Liver (tissue), 9 donors: ENCODE results near the gene NODAL. TPM values are rescaled to one million over a fixed set of nuclear protein-coding genes. Genes with fewer than 3 reads are reported as not detected.

ENCODE experiments used
- DNase-seq: peaks from one replicate; pipeline ENCODE4 v3.0.0-alpha.2; 2017; ENCODE audit warnings: low spot score
- H3K27ac ChIP-seq, 2 donors: one replicate each; pipeline ENCODE4 v1.7.0; 2013; ENCODE audit warnings: inconsistent platforms in 2 of 2, low read length in 2 of 2, control low read depth in 1 of 2, low read depth in 1 of 2, mild to moderate bottlenecking in 1 of 2
- H3K27me3 ChIP-seq, 4 donors: one replicate each; pipeline versions ENCODE4 v1.6.1 to v1.7.0; 2013; ENCODE audit warnings: low read length in 3 of 4, inconsistent platforms in 1 of 4, mild to moderate bottlenecking in 1 of 4, moderate library complexity in 1 of 4; ENCODE audit not compliant: control insufficient read depth in 4 of 4, insufficient read depth in 4 of 4
- H3K36me3 ChIP-seq, 4 donors: one replicate each; pipeline versions ENCODE4 v1.6.1 to v1.7.0; 2013; ENCODE audit warnings: low read length in 3 of 4, mild to moderate bottlenecking in 3 of 4, low read depth in 1 of 4, moderate library complexity in 1 of 4; ENCODE audit not compliant: control insufficient read depth in 4 of 4, insufficient read depth in 3 of 4
- H3K4me1 ChIP-seq, 4 donors: one replicate each; pipeline versions ENCODE4 v1.6.1 to v1.7.0; 2013; ENCODE audit warnings: low read length in 3 of 4, mild to moderate bottlenecking in 3 of 4, moderate library complexity in 1 of 4; ENCODE audit not compliant: control insufficient read depth in 4 of 4, insufficient read depth in 4 of 4
- H3K4me3 ChIP-seq, 3 donors: one replicate each; pipeline versions ENCODE4 v1.6.1 to v1.7.0; 2013; ENCODE audit warnings: low read length in 3 of 3, control low read depth in 1 of 3, low read depth in 1 of 3, mild to moderate bottlenecking in 1 of 3
- H3K9ac ChIP-seq, 2 donors: one replicate each; pipeline ENCODE4 v1.7.0; 2013; ENCODE audit warnings: low read length in 2 of 2, mild to moderate bottlenecking in 2 of 2, moderate library complexity in 2 of 2, control low read depth in 1 of 2, low read depth in 1 of 2
- H3K9me3 ChIP-seq, 4 donors: one replicate each; pipeline versions ENCODE4 v1.6.1 to v1.7.0; 2013; ENCODE audit warnings: low read length in 3 of 4; ENCODE audit not compliant: control insufficient read depth in 4 of 4
- EGR1 ChIP-seq, 2 donors: IDR thresholded peaks; 2 replicates each; pipeline ENCODE4 v1.6.1; 2016 to 2018; ENCODE audit warnings: antibody characterized with exemption in 2 of 2, low read depth in 2 of 2
- FOXA1 ChIP-seq: IDR thresholded peaks from 2 replicates; pipeline ENCODE4 v1.6.1; 2016; ENCODE audit warnings: antibody characterized with exemption
- FOXA2 ChIP-seq: IDR thresholded peaks from 2 replicates; pipeline ENCODE4 v1.6.1; 2016; ENCODE audit warnings: antibody characterized with exemption
- GABPA ChIP-seq, 2 donors: IDR thresholded peaks in 1 of 2; conservative IDR thresholded peaks in 1 of 2; 2 replicates each; pipeline ENCODE4 v1.6.1; 2016; ENCODE audit warnings: antibody characterized with exemption in 2 of 2, mild to moderate bottlenecking in 1 of 2, moderate library complexity in 1 of 2
- HNF4A ChIP-seq, 2 donors: conservative IDR thresholded peaks; 2 replicates each; pipeline ENCODE4 v1.6.1; 2016; ENCODE audit warnings: antibody characterized with exemption in 2 of 2, mild to moderate bottlenecking in 2 of 2
- HNF4G ChIP-seq: IDR thresholded peaks from 2 replicates; pipeline ENCODE4 v1.6.1; 2016; ENCODE audit warnings: antibody characterized with exemption
- JUND ChIP-seq, 2 donors: IDR thresholded peaks; 2 replicates each; pipeline ENCODE4 v1.6.1; 2016; ENCODE audit warnings: antibody characterized with exemption in 2 of 2
- NR2F2 ChIP-seq: IDR thresholded peaks from 2 replicates; pipeline ENCODE4 v1.6.1; 2016; ENCODE audit warnings: antibody characterized with exemption
- RAD21 ChIP-seq, 2 donors: IDR thresholded peaks; 2 replicates each; pipeline ENCODE4 v1.6.1; 2016; ENCODE audit warnings: antibody characterized with exemption in 2 of 2, mild to moderate bottlenecking in 2 of 2
- RXRA ChIP-seq, 2 donors: IDR thresholded peaks; 2 replicates each; pipeline ENCODE4 v1.6.1; 2017 to 2018; ENCODE audit warnings: antibody characterized with exemption in 2 of 2, mild to moderate bottlenecking in 1 of 2
- SP1 ChIP-seq: IDR thresholded peaks from 2 replicates; pipeline ENCODE4 v1.6.1; 2018; ENCODE audit warnings: antibody characterized with exemption, mild to moderate bottlenecking
- TAF1 ChIP-seq: conservative IDR thresholded peaks from 2 replicates; pipeline ENCODE4 v1.6.1; 2016; ENCODE audit warnings: antibody characterized with exemption, mild to moderate bottlenecking
- YY1 ChIP-seq: IDR thresholded peaks from 2 replicates; pipeline ENCODE4 v1.6.1; 2016; ENCODE audit warnings: antibody characterized with exemption, mild to moderate bottlenecking
- WGBS: extraction: QIAGEN DNeasy Blood & Tissue Kit; methylation state at CpG from one replicate; pipeline ENCODE4 v1.1.7; 2013; 5-methylcytosine and 5-hydroxymethylcytosine counted together
- polyA plus RNA-seq, 2 donors: library from polyadenylated mRNA; stranded (reverse) in 1 of 2; unstranded in 1 of 2; fragments of 200-250 nt in 1 of 2; fragments of >200 nt in 1 of 2; fragmentation: Nextera tagmentation in 1 of 2; extraction: Ambion mirVana in 1 of 2; gene quantifications; one replicate each; pipeline versions ENCODE4 v1.2.1 to v1.2.3, GENCODE V29; 2013 to 2015
- total RNA-seq, 2 donors: library from RNA; depleted of rRNA; stranded (reverse); fragments of >200 nt; gene quantifications; one replicate each; pipeline ENCODE4 v1.2.3, GENCODE V29; 2014
- TF ChIP-seq, protein P1 (sequence below): IDR thresholded peaks from 2 replicates; pipeline ENCODE4 v1.6.1; 2016; ENCODE audit warnings: antibody characterized with exemption
- TF ChIP-seq, protein P2 (sequence below): IDR thresholded peaks from 2 replicates; pipeline ENCODE4 v1.6.1; 2016; ENCODE audit warnings: antibody characterized with exemption
- TF ChIP-seq, protein P3 (sequence below): IDR thresholded peaks from 2 replicates; pipeline ENCODE4 v1.6.1; 2016; ENCODE audit warnings: antibody characterized with exemption
- TF ChIP-seq, protein P4 (sequence below): fragments of 150-350 bp; IDR thresholded peaks from 2 replicates; pipeline ENCODE4 v1.5.1; 2017; ENCODE audit warnings: improper control_type of control experiment, low read depth, low read length; ENCODE audit not compliant: missing input control
- TF ChIP-seq, protein P5 (sequence below): IDR thresholded peaks from 2 replicates; pipeline ENCODE4 v1.6.1; 2016; ENCODE audit warnings: antibody characterized with exemption, mild to moderate bottlenecking
- donor health status: healthy.
- donor health status: healthy.
- donor health status: healthy.
- donor health status: healthy.
- donor health status: healthy.

The NODAL gene
- total and polyA plus RNA-seq, 4 donors, result not detected

DNA sequence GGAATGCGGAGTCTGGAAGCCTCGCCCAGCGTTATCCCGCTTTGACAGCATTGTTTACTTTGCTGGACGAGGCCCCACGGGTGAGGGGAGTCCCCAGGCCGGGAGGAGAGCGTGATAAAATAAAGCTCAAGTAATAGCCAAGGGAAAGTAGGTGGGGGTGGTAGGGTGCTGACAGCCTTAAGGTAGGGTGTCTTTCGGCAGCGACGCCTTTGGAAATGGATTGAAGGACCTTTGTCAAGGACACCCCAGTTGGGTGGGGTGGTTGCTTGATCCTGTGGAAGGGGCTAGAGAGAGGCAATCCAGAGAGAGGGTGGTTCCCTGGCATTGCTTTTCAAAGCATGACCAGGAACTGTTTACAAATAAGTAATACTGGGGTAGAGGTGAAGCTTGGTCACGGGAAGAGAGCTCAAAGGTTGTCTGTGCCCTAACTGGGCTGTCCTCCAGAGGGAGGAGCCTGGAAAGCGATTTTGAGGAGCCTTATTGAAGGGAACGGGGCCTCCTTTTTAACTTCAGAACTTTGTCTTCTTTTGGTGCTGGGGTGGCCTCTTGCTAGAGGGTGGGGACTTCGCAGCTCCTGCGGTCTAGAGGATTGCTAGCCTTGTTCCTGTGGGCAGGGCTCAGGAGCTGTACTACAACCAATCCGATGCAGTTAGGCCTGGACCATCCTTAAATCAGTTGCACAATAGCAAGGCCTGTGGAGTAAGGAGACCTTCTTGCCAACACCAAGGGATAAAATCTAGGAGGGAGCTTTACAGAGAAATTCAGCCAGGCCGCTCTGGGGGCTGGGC is 36.2 kb downstream of the NODAL start:
- WGBS, result 1% methylated on average over 18 of the region's 18 CpGs
- H3K4me1 ChIP-seq, result peaks cover 6 to 27% (median 19%) of the 10 kb centered on the region in 4 donors

More for the DNA sequence above, 36.2 kb downstream of the NODAL start:
- Histone ChIP-seq H3K36me3 (no peaks in the 10 kb centered on the region), H3K27ac (peak overlapping the region; percentile 88 to 99), H3K9me3 (no peaks in the 10 kb centered on the region), H3K27me3 (no peaks in the 10 kb centered on the region), H3K9ac (peak overlapping the region; percentile 90 to 95), H3K4me3 (peak overlapping the region; percentile 78 to 95 (median 79))
- peak; percentile 57 for DNase-seq
- TF ChIP-seq SP1 (peak; percentile 95), JUND (IDR thresholded peaks at IDR 0.05) (peak; percentile 51 to 52), EGR1 (IDR thresholded peaks at IDR 0.05; ENCODE audit: low read depth in 2 of 2) (peak in 1 of 2 donors; percentile 3), FOXA2 (peak; percentile 76), GABPA (IDR thresholded peaks at IDR 0.05 in 1 of 2, conservative IDR thresholded peaks at IDR 0.05 in 1 of 2) (peak in 1 of 2 donors; percentile 45), NR2F2 (peak; percentile 79), RXRA (IDR thresholded peaks at IDR 0.05) (peak; percentile 88 to 94), TAF1 (peak; percentile 66), HNF4A (conservative IDR thresholded peaks at IDR 0.05) (peak; percentile 84 to 89), FOXA1 (peak; percentile 17), YY1 (peak; percentile 43), HNF4G (peak; percentile 69), RAD21 (IDR thresholded peaks at IDR 0.05) (no peak)
- TF ChIP-seq, protein P1, sequence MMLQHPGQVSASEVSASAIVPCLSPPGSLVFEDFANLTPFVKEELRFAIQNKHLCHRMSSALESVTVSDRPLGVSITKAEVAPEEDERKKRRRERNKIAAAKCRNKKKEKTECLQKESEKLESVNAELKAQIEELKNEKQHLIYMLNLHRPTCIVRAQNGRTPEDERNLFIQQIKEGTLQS, result no peak
- TF ChIP-seq, protein P2, sequence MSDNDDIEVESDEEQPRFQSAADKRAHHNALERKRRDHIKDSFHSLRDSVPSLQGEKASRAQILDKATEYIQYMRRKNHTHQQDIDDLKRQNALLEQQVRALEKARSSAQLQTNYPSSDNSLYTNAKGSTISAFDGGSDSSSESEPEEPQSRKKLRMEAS, result peak; percentile 29
- TF ChIP-seq, protein P3, sequence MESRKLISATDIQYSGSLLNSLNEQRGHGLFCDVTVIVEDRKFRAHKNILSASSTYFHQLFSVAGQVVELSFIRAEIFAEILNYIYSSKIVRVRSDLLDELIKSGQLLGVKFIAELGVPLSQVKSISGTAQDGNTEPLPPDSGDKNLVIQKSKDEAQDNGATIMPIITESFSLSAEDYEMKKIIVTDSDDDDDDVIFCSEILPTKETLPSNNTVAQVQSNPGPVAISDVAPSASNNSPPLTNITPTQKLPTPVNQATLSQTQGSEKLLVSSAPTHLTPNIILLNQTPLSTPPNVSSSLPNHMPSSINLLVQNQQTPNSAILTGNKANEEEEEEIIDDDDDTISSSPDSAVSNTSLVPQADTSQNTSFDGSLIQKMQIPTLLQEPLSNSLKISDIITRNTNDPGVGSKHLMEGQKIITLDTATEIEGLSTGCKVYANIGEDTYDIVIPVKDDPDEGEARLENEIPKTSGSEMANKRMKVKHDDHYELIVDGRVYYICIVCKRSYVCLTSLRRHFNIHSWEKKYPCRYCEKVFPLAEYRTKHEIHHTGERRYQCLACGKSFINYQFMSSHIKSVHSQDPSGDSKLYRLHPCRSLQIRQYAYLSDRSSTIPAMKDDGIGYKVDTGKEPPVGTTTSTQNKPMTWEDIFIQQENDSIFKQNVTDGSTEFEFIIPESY, result no peak
- TF ChIP-seq, protein P4, sequence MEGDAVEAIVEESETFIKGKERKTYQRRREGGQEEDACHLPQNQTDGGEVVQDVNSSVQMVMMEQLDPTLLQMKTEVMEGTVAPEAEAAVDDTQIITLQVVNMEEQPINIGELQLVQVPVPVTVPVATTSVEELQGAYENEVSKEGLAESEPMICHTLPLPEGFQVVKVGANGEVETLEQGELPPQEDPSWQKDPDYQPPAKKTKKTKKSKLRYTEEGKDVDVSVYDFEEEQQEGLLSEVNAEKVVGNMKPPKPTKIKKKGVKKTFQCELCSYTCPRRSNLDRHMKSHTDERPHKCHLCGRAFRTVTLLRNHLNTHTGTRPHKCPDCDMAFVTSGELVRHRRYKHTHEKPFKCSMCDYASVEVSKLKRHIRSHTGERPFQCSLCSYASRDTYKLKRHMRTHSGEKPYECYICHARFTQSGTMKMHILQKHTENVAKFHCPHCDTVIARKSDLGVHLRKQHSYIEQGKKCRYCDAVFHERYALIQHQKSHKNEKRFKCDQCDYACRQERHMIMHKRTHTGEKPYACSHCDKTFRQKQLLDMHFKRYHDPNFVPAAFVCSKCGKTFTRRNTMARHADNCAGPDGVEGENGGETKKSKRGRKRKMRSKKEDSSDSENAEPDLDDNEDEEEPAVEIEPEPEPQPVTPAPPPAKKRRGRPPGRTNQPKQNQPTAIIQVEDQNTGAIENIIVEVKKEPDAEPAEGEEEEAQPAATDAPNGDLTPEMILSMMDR, result peak; percentile 6
- TF ChIP-seq, protein P5, sequence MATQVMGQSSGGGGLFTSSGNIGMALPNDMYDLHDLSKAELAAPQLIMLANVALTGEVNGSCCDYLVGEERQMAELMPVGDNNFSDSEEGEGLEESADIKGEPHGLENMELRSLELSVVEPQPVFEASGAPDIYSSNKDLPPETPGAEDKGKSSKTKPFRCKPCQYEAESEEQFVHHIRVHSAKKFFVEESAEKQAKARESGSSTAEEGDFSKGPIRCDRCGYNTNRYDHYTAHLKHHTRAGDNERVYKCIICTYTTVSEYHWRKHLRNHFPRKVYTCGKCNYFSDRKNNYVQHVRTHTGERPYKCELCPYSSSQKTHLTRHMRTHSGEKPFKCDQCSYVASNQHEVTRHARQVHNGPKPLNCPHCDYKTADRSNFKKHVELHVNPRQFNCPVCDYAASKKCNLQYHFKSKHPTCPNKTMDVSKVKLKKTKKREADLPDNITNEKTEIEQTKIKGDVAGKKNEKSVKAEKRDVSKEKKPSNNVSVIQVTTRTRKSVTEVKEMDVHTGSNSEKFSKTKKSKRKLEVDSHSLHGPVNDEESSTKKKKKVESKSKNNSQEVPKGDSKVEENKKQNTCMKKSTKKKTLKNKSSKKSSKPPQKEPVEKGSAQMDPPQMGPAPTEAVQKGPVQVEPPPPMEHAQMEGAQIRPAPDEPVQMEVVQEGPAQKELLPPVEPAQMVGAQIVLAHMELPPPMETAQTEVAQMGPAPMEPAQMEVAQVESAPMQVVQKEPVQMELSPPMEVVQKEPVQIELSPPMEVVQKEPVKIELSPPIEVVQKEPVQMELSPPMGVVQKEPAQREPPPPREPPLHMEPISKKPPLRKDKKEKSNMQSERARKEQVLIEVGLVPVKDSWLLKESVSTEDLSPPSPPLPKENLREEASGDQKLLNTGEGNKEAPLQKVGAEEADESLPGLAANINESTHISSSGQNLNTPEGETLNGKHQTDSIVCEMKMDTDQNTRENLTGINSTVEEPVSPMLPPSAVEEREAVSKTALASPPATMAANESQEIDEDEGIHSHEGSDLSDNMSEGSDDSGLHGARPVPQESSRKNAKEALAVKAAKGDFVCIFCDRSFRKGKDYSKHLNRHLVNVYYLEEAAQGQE, result no peak
